Peyer's patch (tissue), 4 donors: ENCODE results near the gene COL4A1. TPM values are rescaled to one million over a fixed set of nuclear protein-coding genes. Genes with fewer than 3 reads are reported as not detected.

Source experiments
- DNase-seq, 3 donors: peaks; one replicate each; pipeline ENCODE4 v3.0.0-alpha.2; 2017 to 2019
- H3K27ac ChIP-seq, 4 donors: fragments of 200-600 bp; sonication (generic); one replicate each; pipeline ENCODE4 v1.5.1; 2016 to 2019
- H3K27me3 ChIP-seq, 2 donors: fragments of 200-600 bp; sonication (generic); one replicate each; pipeline ENCODE4 v1.5.1; 2019
- H3K36me3 ChIP-seq, 3 donors: fragments of 200-600 bp; sonication (generic); one replicate each; pipeline ENCODE4 v1.5.1; 2016 to 2019
- H3K4me1 ChIP-seq, 4 donors: fragments of 200-600 bp; sonication (generic); one replicate each; pipeline ENCODE4 v1.5.1; 2016 to 2019
- H3K4me3 ChIP-seq, 4 donors: fragments of 200-600 bp; sonication (generic); 1 replicate in 3 of 4; 2 replicates in 1 of 4; pipeline ENCODE4 v1.5.1; 2016 to 2019; ENCODE audit warnings: mild to moderate bottlenecking in 1 of 4
- H3K9me3 ChIP-seq, 4 donors: fragments of 200-600 bp; sonication (generic); one replicate each; pipeline ENCODE4 v1.5.1; 2016 to 2019; ENCODE audit warnings: mild to moderate bottlenecking in 1 of 4
- CTCF ChIP-seq, 6 experiments: fragments of 450-650 bp in 4 of 6; fragments of 200-600 bp in 2 of 6; sonication (generic) in 1 of 6; IDR thresholded peaks; one replicate each; pipeline ENCODE4 v1.5.1; 2017 to 2019; ENCODE audit warnings: antibody characterized with exemption in 6 of 6, mild to moderate bottlenecking in 3 of 6, moderate library complexity in 1 of 6
- POLR2A ChIP-seq, 2 donors: fragments of 450-650 bp; IDR thresholded peaks; one replicate each; pipeline ENCODE4 v1.5.1; 2017; ENCODE audit warnings: antibody characterized with exemption in 2 of 2, mild to moderate bottlenecking in 2 of 2, moderate library complexity in 2 of 2
- total RNA-seq, 4 donors: library from RNA; depleted of rRNA; stranded (reverse); fragments of >200 nt; gene quantifications; one replicate each; pipeline ENCODE4 v1.1.0, GENCODE V29; 2016

COL4A1 gene
- total RNA-seq, 4 donors from 2014 or later = 28.0 to 69.3 (median 36.3) TPM

GRCh38 chr13:110327051-110327721, 20.2 kb upstream of the COL4A1 start:
- Histone ChIP-seq H3K9me3 (no peaks in the 10 kb centered on the region), H3K4me3 (no peak overlapping the region), H3K27me3 (no peaks in the 10 kb centered on the region), H3K4me1 (peaks cover 0 to 14% (median 0%) of the 10 kb centered on the region in 4 donors), H3K27ac (peak overlapping the region in 2 of 4 donors; percentile 17 to 73), H3K36me3 (no peaks in the 10 kb centered on the region)
- DNase-seq = no peak
- TF ChIP-seq CTCF (IDR thresholded peaks at IDR 0.05) = no peak
- no peak for TF ChIP-seq POLR2A (IDR thresholded peaks at IDR 0.05)

GRCh38 chr13:110326263-110326904, 19.4 kb upstream of the COL4A1 start:
- H3K4me1 ChIP-seq = peaks cover 0 to 14% (median 0%) of the 10 kb centered on the region in 4 donors
- H3K9me3 ChIP-seq = no peaks in the 10 kb centered on the region
- no peak for DNase-seq

GRCh38 chr13:110324026-110324749, 17.2 kb upstream of the COL4A1 start:
- Histone ChIP-seq H3K27me3 (no peaks in the 10 kb centered on the region), H3K27ac (peak overlapping the region in 1 of 4 donors; percentile 28), H3K36me3 (no peaks in the 10 kb centered on the region), H3K4me1 (peaks cover 0 to 10% (median 0%) of the 10 kb centered on the region in 4 donors), H3K9me3 (no peaks in the 10 kb centered on the region), H3K4me3 (no peak overlapping the region)
- no peak for DNase-seq
- no peak for TF ChIP-seq CTCF (IDR thresholded peaks at IDR 0.05)
- no peak for TF ChIP-seq POLR2A (IDR thresholded peaks at IDR 0.05)

More at GRCh38 chr13:110326263-110326904, 19.4 kb upstream of the COL4A1 start:
- no peaks in the 10 kb centered on the region for H3K27me3 ChIP-seq
- H3K27ac ChIP-seq = peak overlapping the region in 2 of 4 donors; percentile 17 to 73
- TF ChIP-seq POLR2A (IDR thresholded peaks at IDR 0.05) (no peak), CTCF (IDR thresholded peaks at IDR 0.05) (no peak)
- H3K4me3 ChIP-seq = no peak overlapping the region
- H3K36me3 ChIP-seq = no peaks in the 10 kb centered on the region

- peak overlapping the region in 2 of 4 donors; percentile 25 to 28 for H3K27ac ChIP-seq
- H3K9me3 ChIP-seq = no peaks in the 10 kb centered on the region
- H3K36me3 ChIP-seq = no peaks in the 10 kb centered on the region
- TF ChIP-seq CTCF (IDR thresholded peaks at IDR 0.05) (no peak), POLR2A (IDR thresholded peaks at IDR 0.05) (no peak)
- no peaks in the 10 kb centered on the region for H3K27me3 ChIP-seq
- H3K4me1 ChIP-seq = peaks cover 0 to 9% (median 0%) of the 10 kb centered on the region in 4 donors
- DNase-seq = no peak
- no peak overlapping the region for H3K4me3 ChIP-seq
Observed at GRCh38 chr13:110323172-110323891, 16.4 kb upstream of the COL4A1 start.

- TF ChIP-seq POLR2A (IDR thresholded peaks at IDR 0.05) (no peak), CTCF (IDR thresholded peaks at IDR 0.05) (no peak)
- Histone ChIP-seq H3K4me3 (no peak overlapping the region), H3K9me3 (no peaks in the 10 kb centered on the region), H3K36me3 (no peaks in the 10 kb centered on the region), H3K27ac (peak overlapping the region in 2 of 4 donors; percentile 25 to 28), H3K27me3 (no peaks in the 10 kb centered on the region), H3K4me1 (peaks cover 0 to 9% (median 0%) of the 10 kb centered on the region in 4 donors)
- DNase-seq = no peak
Observed at GRCh38 chr13:110322828-110323171, 15.8 kb upstream of the COL4A1 start.
